Measurements from ENCODE around the gene NUP188.

NUP188 gene

GRCh38 chr9:128898845-128899565 is 48.5 kb upstream of the NUP188 start:
- TF ChIP-seq GLIS3 (CRISPR knock-in tag; IDR thresholded peaks at IDR 0.05) (no peak), ZNF565 (CRISPR knock-in tag; conservative IDR thresholded peaks at IDR 0.05; ENCODE audit: low read depth) (no peak), ZFP30 (CRISPR knock-in tag; IDR thresholded peaks at IDR 0.05) (no peak)
- no peak for ATAC-seq

- ATAC-seq: peak; percentile 54
- TF ChIP-seq TOX (CRISPR knock-in tag; IDR thresholded peaks at IDR 0.05; ENCODE audit: borderline replicate concordance) (no peak), ARNTL (CRISPR knock-in tag; IDR thresholded peaks at IDR 0.05; ENCODE audit: borderline replicate concordance, low read depth) (no peak), CREB5 (CRISPR knock-in tag; IDR thresholded peaks at IDR 0.05; ENCODE audit: low read depth) (no peak), ZNF70 (CRISPR knock-in tag; IDR thresholded peaks at IDR 0.05) (no peak), POU6F1 (CRISPR knock-in tag; IDR thresholded peaks at IDR 0.05; ENCODE audit: borderline replicate concordance, low read depth) (no peak), TSHZ2 (CRISPR knock-in tag; IDR thresholded peaks at IDR 0.05) (no peak), CSRNP3 (CRISPR knock-in tag; IDR thresholded peaks at IDR 0.05) (no peak), BACH2 (CRISPR knock-in tag; IDR thresholded peaks at IDR 0.05; ENCODE audit: borderline replicate concordance) (no peak)
Measured at GRCh38 chr9:128899566-128900322, 47.8 kb upstream of the NUP188 start.

GRCh38 chr9:128901379-128901778 is 46.1 kb upstream of the NUP188 start:
- ATAC-seq: no peak
- no peak for TF ChIP-seq SNAI2 (CRISPR knock-in tag; IDR thresholded peaks at IDR 0.05)
- TF ChIP-seq ZNF565 (CRISPR knock-in tag; conservative IDR thresholded peaks at IDR 0.05; ENCODE audit: low read depth): no peak
- no peak for TF ChIP-seq ARNTL (CRISPR knock-in tag; IDR thresholded peaks at IDR 0.05; ENCODE audit: borderline replicate concordance, low read depth)
- no peak for TF ChIP-seq GLIS3 (CRISPR knock-in tag; IDR thresholded peaks at IDR 0.05)
- no peak for TF ChIP-seq OSR1 (CRISPR knock-in tag; IDR thresholded peaks at IDR 0.05)
- TF ChIP-seq CSDC2 (CRISPR knock-in tag; IDR thresholded peaks at IDR 0.05): no peak
- TF ChIP-seq ZFP3 (CRISPR knock-in tag; IDR thresholded peaks at IDR 0.05): no peak
- TF ChIP-seq TCF4 (CRISPR knock-in tag; IDR thresholded peaks at IDR 0.05; ENCODE audit: borderline replicate concordance): no peak
- TF ChIP-seq ZNF8 (CRISPR knock-in tag; IDR thresholded peaks at IDR 0.05): no peak
- TF ChIP-seq PPARA (CRISPR knock-in tag; IDR thresholded peaks at IDR 0.05; ENCODE audit: borderline replicate concordance): no peak
- no peak for TF ChIP-seq TOX (CRISPR knock-in tag; IDR thresholded peaks at IDR 0.05; ENCODE audit: borderline replicate concordance)
- TF ChIP-seq PATZ1 (CRISPR knock-in tag; IDR thresholded peaks at IDR 0.05; ENCODE audit: borderline replicate concordance): no peak
- TF ChIP-seq CREB5 (CRISPR knock-in tag; IDR thresholded peaks at IDR 0.05; ENCODE audit: low read depth): no peak
- no peak for TF ChIP-seq ESRRG (CRISPR knock-in tag; IDR thresholded peaks at IDR 0.05)
- no peak for TF ChIP-seq POU6F1 (CRISPR knock-in tag; IDR thresholded peaks at IDR 0.05; ENCODE audit: borderline replicate concordance, low read depth)
- TF ChIP-seq RARB (CRISPR knock-in tag; IDR thresholded peaks at IDR 0.05): no peak
- no peak for TF ChIP-seq ZNF70 (CRISPR knock-in tag; IDR thresholded peaks at IDR 0.05)

Measured in SK-N-SH treated with all-trans-retinoic acid at 6 μM for 48 hours (cell line).